OCI-LY7 (cell line): ENCODE measurements around the gene SENP6. TPM values are rescaled to one million over a fixed set of nuclear protein-coding genes. Genes with fewer than 3 reads are reported as not detected.

ENCODE experiments used
- BruUV-seq: library from RNA; stranded (reverse); fragments of 400-500 nt; replicated peaks from 2 replicates; lab custom pipeline; 2021; lab: Mats Ljungman, UMichigan
- CTCF ChIA-PET: fragments of 300-600 bp; sonication (Branson Sonifier 250); formaldehyde crosslinking; loops from one replicate; lab custom pipeline; 2022; ENCODE audit warnings: antibody characterized with exemption; ENCODE audit not compliant: unreplicated experiment; lab: Charles Lee
- POLR2A ChIA-PET: fragments of 300-600 bp; sonication (Branson Sonifier 250); formaldehyde crosslinking; loops from one replicate; lab custom pipeline; 2022; ENCODE audit warnings: antibody characterized with exemption; lab: Charles Lee
- DNase-seq: peaks from one replicate; pipeline ENCODE4 v3.0.0-alpha.2; 2015; ENCODE audit warnings: low spot score
- H2AFZ ChIP-seq: fragments of 200-600 bp; sonication (generic), shearing (Covaris generic); 2 replicates; pipeline ENCODE4 v1.6.1; 2014; ENCODE audit warnings: mild to moderate bottlenecking, antibody characterized with exemption, low read length, moderate library complexity
- H3K27ac ChIP-seq: fragments of 200-600 bp; sonication (generic); 2 replicates; pipeline ENCODE4 v1.5.1; 2014; ENCODE audit warnings: mixed run types, low read depth, mild to moderate bottlenecking, moderate library complexity, low read length, inconsistent platforms; ENCODE audit not compliant: poor library complexity, severe bottlenecking
- H3K36me3 ChIP-seq: fragments of 200-600 bp; sonication (generic); 2 replicates; pipeline ENCODE4 v1.6.1; 2014; ENCODE audit warnings: mild to moderate bottlenecking, antibody characterized with exemption, low read length, moderate library complexity, mixed read lengths; ENCODE audit not compliant: insufficient read depth
- H3K4me1 ChIP-seq: fragments of 200-600 bp; sonication (generic); 2 replicates; pipeline ENCODE4 v1.5.1; 2014; ENCODE audit warnings: mild to moderate bottlenecking, low read length; ENCODE audit not compliant: insufficient read depth, poor library complexity, severe bottlenecking
- H3K4me2 ChIP-seq: fragments of 200-600 bp; sonication (generic); 2 replicates; pipeline ENCODE4 v1.6.1; 2014; ENCODE audit warnings: mild to moderate bottlenecking, low read length
- H3K4me3 ChIP-seq: fragments of 200-600 bp; sonication (generic); 2 replicates; pipeline ENCODE4 v1.5.1; 2014; ENCODE audit warnings: mild to moderate bottlenecking, low read depth, low read length; ENCODE audit not compliant: poor library complexity, severe bottlenecking
- H3K79me2 ChIP-seq: fragments of 200-600 bp; sonication (generic); 2 replicates; pipeline ENCODE4 v1.6.1; 2016; ENCODE audit warnings: low read depth, mild to moderate bottlenecking, low read length, moderate library complexity, mixed read lengths; ENCODE audit not compliant: insufficient read depth
- H3K9me2 ChIP-seq: fragments of 200-600 bp; sonication (generic); 2 replicates; pipeline ENCODE4 v1.6.1; 2016; ENCODE audit warnings: mild to moderate bottlenecking, low read length, mixed read lengths; ENCODE audit not compliant: insufficient read depth
- H3K9me3 ChIP-seq: fragments of 200-600 bp; sonication (generic); 2 replicates; pipeline ENCODE4 v1.6.1; 2014; ENCODE audit warnings: mild to moderate bottlenecking, mixed run types, low read length, mixed read lengths
- H4K20me1 ChIP-seq: fragments of 200-600 bp; sonication (generic); 2 replicates; pipeline ENCODE4 v1.6.1; 2014; ENCODE audit warnings: mild to moderate bottlenecking, antibody characterized with exemption, low read length, moderate library complexity, mixed read lengths; ENCODE audit not compliant: insufficient read depth
- EZH2phosphoT487 ChIP-seq: fragments of 200-600 bp; sonication (generic); IDR thresholded peaks from 2 replicates; pipeline ENCODE4 v1.6.1; 2018; ENCODE audit warnings: low read depth, borderline replicate concordance, mild to moderate bottlenecking, mixed run types, antibody characterized with exemption, low read length, moderate library complexity, mixed read lengths
- intact Hi-C: fragments of 100-400 bp; cut with micrococcal nuclease; formaldehyde crosslinking; loops from one replicate; pipeline ENCODE4 v1.10.0; 2022; ENCODE audit not compliant: unreplicated experiment
- total RNA-seq, 2 experiments: library from RNA; depleted of rRNA in 1 of 2; stranded (reverse); fragments of >200 nt in 1 of 2; shearing (Covaris generic) in 1 of 2; gene quantifications; 2 replicates each; pipeline ENCODE4 v1.2.3, GENCODE V29; 2014 to 2022
- TF ChIP-seq, protein P1 (sequence below): fragments of 200-600 bp; sonication (generic); conservative IDR thresholded peaks from 2 replicates; pipeline ENCODE4 v1.5.1; 2014; ENCODE audit warnings: mild to moderate bottlenecking, antibody characterized with exemption, low read length, moderate library complexity, mixed read lengths

The SENP6 gene
- total RNA-seq, 2 experiments from 2014 or later = 61.1 to 85.4 TPM

DNA sequence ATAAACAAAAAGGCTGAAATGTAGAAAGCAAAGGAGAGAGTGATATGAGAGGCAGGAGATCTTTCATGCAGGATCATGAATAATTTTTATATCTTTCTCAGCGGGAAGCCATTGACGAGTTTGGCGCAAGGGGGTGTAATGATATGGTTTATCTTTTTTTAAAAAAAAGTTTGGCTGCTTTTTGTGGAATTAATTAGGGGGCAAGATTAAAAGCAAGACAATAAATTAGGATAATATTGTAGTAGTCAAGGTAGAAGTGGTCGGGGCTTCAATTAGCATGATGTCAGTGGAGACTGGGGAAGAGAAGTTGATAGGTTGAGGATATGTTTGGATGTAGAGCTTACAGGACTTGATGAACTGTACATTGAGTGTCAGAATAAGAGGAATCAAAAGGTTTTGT, 4.0 kb downstream of the SENP6 start:
- Histone ChIP-seq H3K9me3 (no peaks in the 10 kb centered on the region), H3K79me2 (peaks cover 84% of the 10 kb centered on the region), H2AFZ (no peak overlapping the region), H3K27ac (no peak overlapping the region), H3K36me3 (peaks cover 23% of the 10 kb centered on the region), H3K4me3 (no peak overlapping the region), H4K20me1 (peaks cover 42% of the 10 kb centered on the region), H3K4me1 (peaks cover 56% of the 10 kb centered on the region), H3K4me2 (peak overlapping the region; percentile 29; the same call in 1 of the 2 replicates), H3K9me2 (no peaks in the 10 kb centered on the region)
- TF ChIP-seq, protein P1, sequence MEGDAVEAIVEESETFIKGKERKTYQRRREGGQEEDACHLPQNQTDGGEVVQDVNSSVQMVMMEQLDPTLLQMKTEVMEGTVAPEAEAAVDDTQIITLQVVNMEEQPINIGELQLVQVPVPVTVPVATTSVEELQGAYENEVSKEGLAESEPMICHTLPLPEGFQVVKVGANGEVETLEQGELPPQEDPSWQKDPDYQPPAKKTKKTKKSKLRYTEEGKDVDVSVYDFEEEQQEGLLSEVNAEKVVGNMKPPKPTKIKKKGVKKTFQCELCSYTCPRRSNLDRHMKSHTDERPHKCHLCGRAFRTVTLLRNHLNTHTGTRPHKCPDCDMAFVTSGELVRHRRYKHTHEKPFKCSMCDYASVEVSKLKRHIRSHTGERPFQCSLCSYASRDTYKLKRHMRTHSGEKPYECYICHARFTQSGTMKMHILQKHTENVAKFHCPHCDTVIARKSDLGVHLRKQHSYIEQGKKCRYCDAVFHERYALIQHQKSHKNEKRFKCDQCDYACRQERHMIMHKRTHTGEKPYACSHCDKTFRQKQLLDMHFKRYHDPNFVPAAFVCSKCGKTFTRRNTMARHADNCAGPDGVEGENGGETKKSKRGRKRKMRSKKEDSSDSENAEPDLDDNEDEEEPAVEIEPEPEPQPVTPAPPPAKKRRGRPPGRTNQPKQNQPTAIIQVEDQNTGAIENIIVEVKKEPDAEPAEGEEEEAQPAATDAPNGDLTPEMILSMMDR = no peak
- TF ChIP-seq EZH2phosphoT487 = no peak
- ChIA-PET POLR2A (interaction anchor here (1.0 kb wide), 1 partner anchor 15 kb away, joined by 3 read pairs; no protein-coding TSS in a partner anchor), CTCF (interaction anchor here (0.6 kb wide), 1 partner anchor 95 kb away, joined by 3 read pairs; no protein-coding TSS in a partner anchor)
- intact Hi-C loops = no loop called here
- BruUV-seq = no TSS peak
- no peak for DNase-seq

DNA sequence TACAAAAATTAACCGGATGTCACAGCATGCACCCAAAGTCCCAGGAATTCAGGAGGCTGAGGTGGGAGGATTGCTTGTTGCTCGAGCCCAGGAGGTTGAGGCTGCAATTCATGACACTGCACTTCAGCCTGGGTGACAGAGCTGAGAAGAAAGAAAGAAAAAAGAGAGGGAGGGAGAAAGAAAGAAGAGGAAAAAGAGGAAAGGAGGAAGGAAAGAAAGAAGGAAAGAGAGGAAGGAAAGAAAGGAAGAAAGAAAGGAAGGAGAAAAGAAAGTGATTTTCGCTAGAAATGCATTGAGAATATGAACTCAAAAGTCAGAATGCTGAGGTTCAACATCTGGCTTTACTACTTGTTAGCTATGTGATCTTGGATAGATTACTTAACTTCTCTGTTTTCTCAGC, 6.6 kb downstream of the SENP6 start:
- DNase-seq = no peak
- Histone ChIP-seq H2AFZ (no peak overlapping the region), H3K9me2 (no peaks in the 10 kb centered on the region), H3K4me1 (peaks cover 73% of the 10 kb centered on the region), H3K27ac (no peak overlapping the region), H3K79me2 (peaks cover 100% of the 10 kb centered on the region), H4K20me1 (peaks cover 51% of the 10 kb centered on the region), H3K4me2 (peak overlapping the region; percentile 53), H3K36me3 (peaks cover 35% of the 10 kb centered on the region), H3K9me3 (no peaks in the 10 kb centered on the region; the same call in 1 of the 2 replicates), H3K4me3 (no peak overlapping the region)
- ChIA-PET POLR2A (interaction anchor here (0.8 to 2.5 kb wide), 5 partner anchors 10 to 321 kb away, joined by 3 to 11 read pairs (median 3); no protein-coding TSS in a partner anchor), CTCF (no interaction called here)
- BruUV-seq = no TSS peak
- intact Hi-C loops = no loop called here
- TF ChIP-seq, protein P1 = no peak
- no peak for TF ChIP-seq EZH2phosphoT487

DNA sequence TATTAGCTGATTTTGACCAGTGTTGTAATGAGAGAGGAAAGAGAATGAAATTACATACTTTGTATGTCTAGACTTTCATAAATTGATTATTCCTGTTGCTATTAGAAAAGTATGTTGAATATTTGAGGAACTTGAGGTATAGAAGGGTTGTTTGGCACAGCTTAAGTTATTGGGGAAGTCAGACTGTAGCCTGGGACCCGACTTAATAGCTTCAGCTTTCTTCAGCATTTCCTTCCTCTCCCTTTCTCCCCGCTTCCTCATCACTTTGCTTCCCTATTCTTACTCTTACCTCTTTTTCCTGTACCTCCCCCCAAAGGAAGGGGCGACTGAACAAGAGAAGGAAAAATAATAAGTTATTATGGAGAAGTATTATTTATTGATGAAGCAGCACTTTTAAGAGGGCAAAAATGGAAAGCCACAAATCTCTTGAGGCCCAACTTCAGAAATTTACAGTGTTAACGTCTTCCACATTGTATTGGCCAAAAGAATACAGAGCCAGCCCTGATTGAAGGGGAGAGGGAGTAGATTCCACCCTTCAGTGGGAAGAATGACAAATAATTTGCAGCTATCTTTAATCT, 7.4 kb downstream of the SENP6 start:
- peak overlapping the region; percentile 53 for H3K4me2 ChIP-seq
- intact Hi-C loops = no loop called here

More for the DNA sequence above, 7.4 kb downstream of the SENP6 start:
- Histone ChIP-seq H3K4me3 (no peak overlapping the region), H3K27ac (no peak overlapping the region), H2AFZ (no peak overlapping the region), H3K79me2 (peaks cover 100% of the 10 kb centered on the region), H3K36me3 (peaks cover 34% of the 10 kb centered on the region), H3K9me2 (no peaks in the 10 kb centered on the region), H4K20me1 (peaks cover 44% of the 10 kb centered on the region), H3K9me3 (peaks cover 4% of the 10 kb centered on the region; the same call in 1 of the 2 replicates), H3K4me1 (peaks cover 66% of the 10 kb centered on the region)
- TF ChIP-seq, protein P1 = no peak
- ChIA-PET CTCF (no interaction called here), POLR2A (interaction anchor here (0.6 to 2.5 kb wide), 7 partner anchors 11 to 322 kb away, joined by 3 to 11 read pairs (median 3); no protein-coding TSS in a partner anchor)
- BruUV-seq = no TSS peak
- peak; percentile 21 for DNase-seq
